ENCODE data around the gene CORIN. TPM values are rescaled to one million over a fixed set of nuclear protein-coding genes. Genes with fewer than 3 reads are reported as not detected.
"Not testable (repeated sequence)": the region's sequence is repeated elsewhere in the genome, so short reads cannot be mapped to it uniquely, and the experiment has no call there.

Gene CORIN
- total RNA-seq, 1 donor from 2014 or later, result 5.5 TPM

- not testable (repeated sequence) for DNase-seq (ENCODE audit: low spot score)
Measured at GRCh38 chr4:47767956-47768355, 69.9 kb downstream of the CORIN start.

GRCh38 chr4:47763279-47763678 is 74.6 kb downstream of the CORIN start:
- DNase-seq (ENCODE audit: low spot score), result no peak

GRCh38 chr4:47762376-47763266 is 75.2 kb downstream of the CORIN start:
- no peak for DNase-seq (ENCODE audit: low spot score)

- DNase-seq (ENCODE audit: low spot score), result not testable (repeated sequence)
Measured at GRCh38 chr4:47753316-47753715, 84.6 kb downstream of the CORIN start.

- no peak for DNase-seq (ENCODE audit: low spot score)
Measured at GRCh38 chr4:47752214-47752613, 85.7 kb downstream of the CORIN start.

- no peak for DNase-seq (ENCODE audit: low spot score)
Measured at GRCh38 chr4:47750788-47751187, 87.1 kb downstream of the CORIN start.

GRCh38 chr4:47749858-47750257 is 88.0 kb downstream of the CORIN start:
- DNase-seq (ENCODE audit: low spot score), result no peak

GRCh38 chr4:47749060-47749459 is 88.8 kb downstream of the CORIN start:
- DNase-seq (ENCODE audit: low spot score), result no peak

GRCh38 chr4:47747846-47748494 is 89.9 kb downstream of the CORIN start:
- DNase-seq (ENCODE audit: low spot score), result no peak

GRCh38 chr4:47747211-47747610 is 90.7 kb downstream of the CORIN start:
- DNase-seq (ENCODE audit: low spot score), result no peak

- DNase-seq (ENCODE audit: low spot score), result no peak
Measured at GRCh38 chr4:47746122-47746521, 91.7 kb downstream of the CORIN start.

GRCh38 chr4:47744843-47745382 is 93.0 kb downstream of the CORIN start:
- no peak for DNase-seq (ENCODE audit: low spot score)

- no peak for DNase-seq (ENCODE audit: low spot score)
Measured at GRCh38 chr4:47744253-47744652, 93.6 kb downstream of the CORIN start.

GRCh38 chr4:47741200-47741599 is 96.7 kb downstream of the CORIN start:
- no peak for DNase-seq (ENCODE audit: low spot score)

GRCh38 chr4:47737326-47737725 is 100.5 kb downstream of the CORIN start:
- no peak for DNase-seq (ENCODE audit: low spot score)

- no peak for DNase-seq (ENCODE audit: low spot score)
Measured at GRCh38 chr4:47736555-47736954, 101.3 kb downstream of the CORIN start.

- DNase-seq (ENCODE audit: low spot score), result no peak
Measured at GRCh38 chr4:47736146-47736545, 101.7 kb downstream of the CORIN start.

- no peak for DNase-seq (ENCODE audit: low spot score)
Measured at GRCh38 chr4:47733302-47734175, 104.3 kb downstream of the CORIN start.

GRCh38 chr4:47731182-47731581 is 106.7 kb downstream of the CORIN start:
- no peak for DNase-seq (ENCODE audit: low spot score)

GRCh38 chr4:47729131-47729680 is 108.7 kb downstream of the CORIN start:
- no peak for DNase-seq (ENCODE audit: low spot score)

- DNase-seq (ENCODE audit: low spot score), result no peak
Measured at GRCh38 chr4:47721892-47722575, 115.8 kb downstream of the CORIN start.

Measured in umbilical cord (tissue), 2 donors.